Esophagus squamous epithelium (tissue), 5 donors: ENCODE data around the gene ZFYVE28. TPM values are rescaled to one million over a fixed set of nuclear protein-coding genes. Genes with fewer than 3 reads are reported as not detected.
"Not testable (repeated sequence)": the region's sequence is repeated elsewhere in the genome, so short reads cannot be mapped to it uniquely, and the experiment has no call there.

Experiments used
- DNase-seq: peaks from one replicate; lab custom pipeline; 2025; lab: John Stamatoyannopoulos, UW
- H3K27ac ChIP-seq, 4 donors: fragments of 200-600 bp; sonication (generic); one replicate each; pipeline ENCODE4 v1.5.1; 2016 to 2019; ENCODE audit warnings: mild to moderate bottlenecking in 1 of 4
- H3K27me3 ChIP-seq, 4 donors: fragments of 200-600 bp; sonication (generic); 1 replicate in 3 of 4; 2 replicates in 1 of 4; pipeline versions ENCODE4 v1.5.1 to v1.6.0; 2017 to 2021; ENCODE audit warnings: antibody characterized with exemption in 1 of 4
- H3K36me3 ChIP-seq, 3 donors: fragments of 200-600 bp; sonication (generic); one replicate each; pipeline ENCODE4 v1.5.1; 2016 to 2019
- H3K4me1 ChIP-seq, 3 donors: fragments of 200-600 bp; sonication (generic); one replicate each; pipeline ENCODE4 v1.5.1; 2017 to 2019
- H3K4me3 ChIP-seq, 4 donors: fragments of 200-600 bp; sonication (generic); 1 replicate in 3 of 4; 2 replicates in 1 of 4; pipeline ENCODE4 v1.5.1; 2016 to 2019; ENCODE audit warnings: mild to moderate bottlenecking in 2 of 4, moderate library complexity in 1 of 4
- H3K9me3 ChIP-seq, 3 donors: fragments of 200-600 bp; sonication (generic); one replicate each; pipeline ENCODE4 v1.5.1; 2016 to 2019
- POLR2A ChIP-seq, 4 donors: fragments of 450-650 bp; IDR thresholded peaks; one replicate each; pipeline ENCODE4 v1.6.1; 2017; ENCODE audit warnings: antibody characterized with exemption in 4 of 4, mild to moderate bottlenecking in 4 of 4, moderate library complexity in 3 of 4
- WGBS, 2 donors: methylation state at CpG; one replicate each; pipeline ENCODE4 v1.1.5; 2018; 5-methylcytosine and 5-hydroxymethylcytosine counted together
- intact Hi-C: fragments of 100-400 bp; cut with DNase I; formaldehyde crosslinking; loops from one replicate; pipeline ENCODE4 v1.15.0; 2022
- total RNA-seq, 4 donors: library from RNA; depleted of rRNA; stranded (reverse); fragments of >200 nt; gene quantifications; one replicate each; pipeline ENCODE4 v1.1.0, GENCODE V29; 2016
- TF ChIP-seq, protein P1 (sequence below), 6 experiments: fragments of 450-650 bp in 4 of 6; fragments of 200-600 bp in 2 of 6; sonication (generic) in 2 of 6; IDR thresholded peaks; one replicate each; pipeline ENCODE4 v1.5.1; 2016 to 2019; ENCODE audit warnings: antibody characterized with exemption in 6 of 6, mild to moderate bottlenecking in 4 of 6, moderate library complexity in 4 of 6
- donor health status: DM: yes; HTN: yes; CAD: no.

Gene ZFYVE28
- total RNA-seq, 4 donors from 2014 or later = 5.1 to 8.5 (median 8.2) TPM

GRCh38 chr4:2384245-2384644 is 34.2 kb downstream of the ZFYVE28 start:
- no peak for DNase-seq
- no peaks in the 10 kb centered on the region for H3K36me3 ChIP-seq
- no peaks in the 10 kb centered on the region for H3K9me3 ChIP-seq
- H3K4me3 ChIP-seq = no peak overlapping the region
- intact Hi-C loops = no loop called here
- no peak overlapping the region for H3K27ac ChIP-seq
- peaks cover 0 to 3% (median 0%) of the 10 kb centered on the region in 3 donors for H3K4me1 ChIP-seq
- WGBS, 2 donors = 60 to 78% methylated on average over 6 of the region's 6 CpGs
- H3K27me3 ChIP-seq = no peaks in the 10 kb centered on the region
- TF ChIP-seq, protein P1, sequence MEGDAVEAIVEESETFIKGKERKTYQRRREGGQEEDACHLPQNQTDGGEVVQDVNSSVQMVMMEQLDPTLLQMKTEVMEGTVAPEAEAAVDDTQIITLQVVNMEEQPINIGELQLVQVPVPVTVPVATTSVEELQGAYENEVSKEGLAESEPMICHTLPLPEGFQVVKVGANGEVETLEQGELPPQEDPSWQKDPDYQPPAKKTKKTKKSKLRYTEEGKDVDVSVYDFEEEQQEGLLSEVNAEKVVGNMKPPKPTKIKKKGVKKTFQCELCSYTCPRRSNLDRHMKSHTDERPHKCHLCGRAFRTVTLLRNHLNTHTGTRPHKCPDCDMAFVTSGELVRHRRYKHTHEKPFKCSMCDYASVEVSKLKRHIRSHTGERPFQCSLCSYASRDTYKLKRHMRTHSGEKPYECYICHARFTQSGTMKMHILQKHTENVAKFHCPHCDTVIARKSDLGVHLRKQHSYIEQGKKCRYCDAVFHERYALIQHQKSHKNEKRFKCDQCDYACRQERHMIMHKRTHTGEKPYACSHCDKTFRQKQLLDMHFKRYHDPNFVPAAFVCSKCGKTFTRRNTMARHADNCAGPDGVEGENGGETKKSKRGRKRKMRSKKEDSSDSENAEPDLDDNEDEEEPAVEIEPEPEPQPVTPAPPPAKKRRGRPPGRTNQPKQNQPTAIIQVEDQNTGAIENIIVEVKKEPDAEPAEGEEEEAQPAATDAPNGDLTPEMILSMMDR (IDR thresholded peaks at IDR 0.05) = no peak
- no peak for TF ChIP-seq POLR2A (IDR thresholded peaks at IDR 0.05)

GRCh38 chr4:2383760-2384159 is 34.7 kb downstream of the ZFYVE28 start:
- intact Hi-C loops = no loop called here
- H3K4me3 ChIP-seq = no peak overlapping the region
- no peaks in the 10 kb centered on the region for H3K27me3 ChIP-seq
- H3K9me3 ChIP-seq = no peaks in the 10 kb centered on the region
- TF ChIP-seq, protein P1 (IDR thresholded peaks at IDR 0.05) = no peak
- TF ChIP-seq POLR2A (IDR thresholded peaks at IDR 0.05) = no peak
- H3K4me1 ChIP-seq = peaks cover 0 to 2% (median 0%) of the 10 kb centered on the region in 3 donors
- no peak overlapping the region for H3K27ac ChIP-seq
- WGBS, 2 donors = 77 to 89% methylated on average over 4 of the region's 5 CpGs
- no peaks in the 10 kb centered on the region for H3K36me3 ChIP-seq
- DNase-seq = no peak

GRCh38 chr4:2383220-2383631 is 35.2 kb downstream of the ZFYVE28 start:
- H3K9me3 ChIP-seq, intact Hi-C loops, H3K27ac ChIP-seq, H3K36me3 ChIP-seq, H3K27me3 ChIP-seq, DNase-seq, H3K4me3 ChIP-seq, H3K4me1 ChIP-seq: not testable (repeated sequence)
- 86 to 90% methylated on average over 8 of the region's 8 CpGs for WGBS, 2 donors

- DNase-seq, H3K27me3 ChIP-seq, H3K9me3 ChIP-seq, intact Hi-C loops, H3K4me1 ChIP-seq, H3K4me3 ChIP-seq, H3K36me3 ChIP-seq, H3K27ac ChIP-seq: not testable (repeated sequence)
- WGBS, 2 donors = 78 to 83% methylated on average over 7 of the region's 7 CpGs
Observed at GRCh38 chr4:2382769-2383202, 35.7 kb downstream of the ZFYVE28 start.

- H3K4me1 ChIP-seq, DNase-seq, intact Hi-C loops, H3K27ac ChIP-seq, H3K4me3 ChIP-seq, H3K9me3 ChIP-seq, H3K27me3 ChIP-seq, H3K36me3 ChIP-seq: not testable (repeated sequence)
- 83% methylated on average over 6 of the region's 6 CpGs for WGBS, 2 donors
Observed at GRCh38 chr4:2380589-2380988, 37.9 kb downstream of the ZFYVE28 start.

GRCh38 chr4:2378898-2379297 is 39.5 kb downstream of the ZFYVE28 start:
- no peak overlapping the region for H3K27ac ChIP-seq
- intact Hi-C loops = no loop called here
- no peaks in the 10 kb centered on the region for H3K9me3 ChIP-seq
- no peaks in the 10 kb centered on the region for H3K36me3 ChIP-seq
- 70 to 80% methylated on average over 1 to 2 of the region's 3 CpGs for WGBS, 2 donors
- H3K4me3 ChIP-seq = no peak overlapping the region
- DNase-seq = no peak
- no peaks in the 10 kb centered on the region for H3K27me3 ChIP-seq
- no peak for TF ChIP-seq POLR2A (IDR thresholded peaks at IDR 0.05)
- TF ChIP-seq, protein P1 (IDR thresholded peaks at IDR 0.05) = no peak
- no peaks in the 10 kb centered on the region for H3K4me1 ChIP-seq

- no peak for DNase-seq
- intact Hi-C loops = no loop called here
- no peak for TF ChIP-seq POLR2A (IDR thresholded peaks at IDR 0.05)
- TF ChIP-seq, protein P1 (IDR thresholded peaks at IDR 0.05) = no peak
- no peak overlapping the region for H3K4me3 ChIP-seq
- H3K4me1 ChIP-seq = no peaks in the 10 kb centered on the region
- no peaks in the 10 kb centered on the region for H3K9me3 ChIP-seq
- WGBS, 2 donors = 68 to 71% methylated on average over 5 of the region's 5 CpGs
- no peaks in the 10 kb centered on the region for H3K36me3 ChIP-seq
- H3K27ac ChIP-seq = no peak overlapping the region
- no peaks in the 10 kb centered on the region for H3K27me3 ChIP-seq
Observed at GRCh38 chr4:2378401-2378800, 40.0 kb downstream of the ZFYVE28 start.
